GM12875 (cell line): ENCODE results near the gene GRIN3B.

ENCODE experiments used
- H3K4me3 ChIP-seq: one replicate; pipeline ENCODE4 v1.5.1; 2011; ENCODE audit warnings: low read depth, low read length, control low read depth
- CTCF ChIP-seq: IDR thresholded peaks from 2 replicates; pipeline ENCODE4 v1.5.1; 2011; ENCODE audit warnings: low read depth, mild to moderate bottlenecking, control low read depth, inconsistent platforms, low read length, moderate library complexity, borderline replicate concordance; ENCODE audit not compliant: insufficient read depth

GRIN3B gene

GRCh38 chr19:1015061-1015781 is 15.0 kb downstream of the GRIN3B start:
- no peak overlapping the region for H3K4me3 ChIP-seq
- TF ChIP-seq CTCF = no peak

DNA sequence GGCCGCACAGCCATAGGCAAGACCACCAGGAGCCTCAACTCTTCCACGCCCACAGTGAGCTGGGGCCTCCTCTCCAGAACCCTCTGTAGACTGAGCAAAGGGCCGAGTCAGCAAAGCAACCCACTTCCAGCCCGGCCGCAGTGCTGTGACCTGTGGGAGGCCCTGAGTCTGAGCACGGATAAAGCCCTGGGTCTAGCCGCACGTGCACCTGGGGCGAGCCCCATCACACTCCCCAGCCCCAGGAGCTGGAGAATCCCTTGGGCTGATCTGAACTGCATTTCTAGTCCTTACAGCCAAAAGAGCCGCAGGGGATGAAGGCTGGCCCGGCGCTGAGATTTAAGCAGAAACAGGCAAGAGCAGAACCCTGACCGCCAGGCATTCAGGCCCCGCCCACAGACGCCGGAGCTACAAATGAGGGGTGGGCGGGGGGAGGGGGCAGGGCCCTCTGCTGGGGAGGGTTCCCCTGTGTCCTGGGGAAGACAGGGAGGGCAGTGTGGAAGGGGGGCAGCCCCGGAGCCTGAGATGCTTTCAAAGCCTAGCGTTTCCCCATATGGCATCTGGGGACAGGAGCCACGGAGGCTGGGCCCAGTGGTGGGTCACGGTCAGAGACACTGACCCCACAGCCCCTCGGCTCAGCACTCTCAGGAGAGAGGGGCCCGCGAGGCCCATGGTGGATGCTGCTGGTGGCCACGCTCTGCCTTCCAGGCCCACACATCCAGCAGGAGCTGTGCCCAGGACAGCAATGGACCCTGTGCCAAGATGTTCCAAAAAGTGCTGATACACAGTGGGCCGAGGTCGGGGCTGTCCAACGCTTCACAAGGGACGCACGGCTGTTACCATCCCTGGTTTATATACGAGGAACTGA is 15.8 kb downstream of the GRIN3B start:
- no peak overlapping the region for H3K4me3 ChIP-seq
- no peak for TF ChIP-seq CTCF

- TF ChIP-seq CTCF = no peak
- H3K4me3 ChIP-seq = no peak overlapping the region
These were observed 16.5 kb downstream of the GRIN3B start for GRCh38 chr19:1016647-1017114.

- no peak overlapping the region for H3K4me3 ChIP-seq
- TF ChIP-seq CTCF = no peak
These were observed 17.1 kb downstream of the GRIN3B start for GRCh38 chr19:1017115-1017905.

- TF ChIP-seq CTCF = no peak
- H3K4me3 ChIP-seq = no peak overlapping the region
These were observed 17.7 kb downstream of the GRIN3B start for GRCh38 chr19:1017906-1018305.

GRCh38 chr19:1018393-1018792 is 18.2 kb downstream of the GRIN3B start:
- no peak overlapping the region for H3K4me3 ChIP-seq
- TF ChIP-seq CTCF = no peak
